Activated naive CD4-positive, alpha-beta T cell treated with anti-CD3 and anti-CD28 coated beads, Interleukin-2, amount 10 ng/mL, durations not matched to agents 7 days and 5 days (primary cell): Measurements from ENCODE around the gene CLEC9A.

Source experiments
- CTCF ChIA-PET: fragments of 350-600 bp; sonication (Branson Sonifier 250); formaldehyde crosslinking; loops from one replicate; lab custom pipeline; 2021; ENCODE audit warnings: antibody characterized with exemption; lab: Charles Lee
- DNase-seq: peaks from one replicate; pipeline ENCODE4 v3.0.0-alpha.2; 2020
- H3K27ac Mint-ChIP-seq: one replicate; pipeline ENCODE4 v1.8.0; 2021; ENCODE audit warnings: mild to moderate bottlenecking, moderate library complexity, mixed read lengths
- H3K27me3 Mint-ChIP-seq: one replicate; pipeline ENCODE4 v1.8.0; 2021; ENCODE audit warnings: mild to moderate bottlenecking, mixed read lengths
- H3K36me3 Mint-ChIP-seq: one replicate; pipeline ENCODE4 v1.8.0; 2021; ENCODE audit warnings: mixed read lengths
- H3K4me1 Mint-ChIP-seq: one replicate; pipeline ENCODE4 v1.8.0; 2021; ENCODE audit warnings: mixed read lengths
- H3K4me3 Mint-ChIP-seq: one replicate; pipeline ENCODE4 v1.8.0; 2021; ENCODE audit warnings: mild to moderate bottlenecking, moderate library complexity, mixed read lengths
- H3K9me3 Mint-ChIP-seq: one replicate; pipeline ENCODE4 v1.8.0; 2021; ENCODE audit warnings: mixed read lengths

The CLEC9A gene

GRCh38 chr12:10102322-10102721 lies 71.8 kb downstream of the CLEC9A start:
- Mint-ChIP-seq H3K4me3 (no peak overlapping the region), H3K27ac (no peak overlapping the region), H3K36me3 (no peaks in the 10 kb centered on the region), H3K27me3 (peaks cover 26% of the 10 kb centered on the region), H3K4me1 (no peaks in the 10 kb centered on the region), H3K9me3 (peaks cover 4% of the 10 kb centered on the region)
- CTCF ChIA-PET, result interaction anchor here (1.0 kb wide), 1 partner anchor 16 kb away, joined by 3 read pairs; no protein-coding TSS in a partner anchor
- DNase-seq, result no peak

- no peaks in the 10 kb centered on the region for H3K4me1 Mint-ChIP-seq
- peaks cover 13% of the 10 kb centered on the region for H3K27me3 Mint-ChIP-seq
- H3K36me3 Mint-ChIP-seq, result no peaks in the 10 kb centered on the region
- DNase-seq, result no peak
- no peak overlapping the region for H3K27ac Mint-ChIP-seq
- H3K9me3 Mint-ChIP-seq, result no peaks in the 10 kb centered on the region
- CTCF ChIA-PET, result interaction anchor here (1.2 kb wide), 1 partner anchor 43 kb away, joined by 4 read pairs; no protein-coding TSS in a partner anchor
- no peak overlapping the region for H3K4me3 Mint-ChIP-seq
Observed at GRCh38 chr12:10110256-10110844, 79.9 kb downstream of the CLEC9A start.

- H3K36me3 Mint-ChIP-seq, result no peaks in the 10 kb centered on the region
- no peaks in the 10 kb centered on the region for H3K4me1 Mint-ChIP-seq
- no peak for DNase-seq
- H3K9me3 Mint-ChIP-seq, result no peaks in the 10 kb centered on the region
- H3K4me3 Mint-ChIP-seq, result no peak overlapping the region
- H3K27ac Mint-ChIP-seq, result no peak overlapping the region
- CTCF ChIA-PET, result no interaction called here
- H3K27me3 Mint-ChIP-seq, result peaks cover 10% of the 10 kb centered on the region
Observed at GRCh38 chr12:10111451-10111850, 81.0 kb downstream of the CLEC9A start.

GRCh38 chr12:10113075-10113474 lies 82.6 kb downstream of the CLEC9A start:
- Mint-ChIP-seq H3K27me3 (peaks cover 7% of the 10 kb centered on the region), H3K4me1 (no peaks in the 10 kb centered on the region), H3K4me3 (no peak overlapping the region), H3K27ac (no peak overlapping the region), H3K9me3 (no peaks in the 10 kb centered on the region), H3K36me3 (no peaks in the 10 kb centered on the region)
- CTCF ChIA-PET, result no interaction called here
- no peak for DNase-seq

GRCh38 chr12:10113920-10114319 lies 83.4 kb downstream of the CLEC9A start:
- no peak overlapping the region for H3K27ac Mint-ChIP-seq
- H3K4me3 Mint-ChIP-seq, result no peak overlapping the region
- H3K27me3 Mint-ChIP-seq, result peaks cover 7% of the 10 kb centered on the region
- H3K36me3 Mint-ChIP-seq, result no peaks in the 10 kb centered on the region
- no peaks in the 10 kb centered on the region for H3K4me1 Mint-ChIP-seq
- no peak for DNase-seq
- CTCF ChIA-PET, result no interaction called here
- no peaks in the 10 kb centered on the region for H3K9me3 Mint-ChIP-seq

- Mint-ChIP-seq H3K4me1 (no peaks in the 10 kb centered on the region), H3K4me3 (no peak overlapping the region), H3K9me3 (no peaks in the 10 kb centered on the region), H3K36me3 (no peaks in the 10 kb centered on the region), H3K27ac (no peak overlapping the region), H3K27me3 (peaks cover 7% of the 10 kb centered on the region)
- DNase-seq, result no peak
- CTCF ChIA-PET, result no interaction called here
Observed at GRCh38 chr12:10115311-10115710, 84.8 kb downstream of the CLEC9A start.
